Lung (tissue), 12 donors: ENCODE results near the gene MYH7. TPM values are rescaled to one million over a fixed set of nuclear protein-coding genes. Genes with fewer than 3 reads are reported as not detected.

Experiments
- ATAC-seq: fragments of 200-7000 bp; cut with Tn5 transposase; one replicate; pipeline ENCODE4 v1.9.1; 2020; ENCODE audit warnings: moderate number of reproducible peaks; ENCODE audit not compliant: insufficient read depth, low FRiP score
- DNase-seq, 3 donors: peaks; one replicate each; pipeline ENCODE4 v3.0.0-alpha.2; 2013 to 2017
- H3K27ac ChIP-seq, 2 donors: one replicate each; pipeline ENCODE4 v1.5.1; 2013; ENCODE audit warnings: mild to moderate bottlenecking in 2 of 2, moderate library complexity in 2 of 2, control low read depth in 1 of 2, inconsistent platforms in 1 of 2, low read depth in 1 of 2, low read length in 1 of 2
- H3K27me3 ChIP-seq, 3 donors: one replicate each; pipeline ENCODE4 v1.5.1; 2013; ENCODE audit warnings: low read length in 2 of 3; ENCODE audit not compliant: control insufficient read depth in 3 of 3, insufficient read depth in 3 of 3
- H3K36me3 ChIP-seq, 4 donors: one replicate each; pipeline ENCODE4 v1.5.1; 2013; ENCODE audit warnings: low read length in 4 of 4, mild to moderate bottlenecking in 1 of 4, moderate library complexity in 1 of 4; ENCODE audit not compliant: control insufficient read depth in 4 of 4, insufficient read depth in 4 of 4
- H3K4me1 ChIP-seq, 5 donors: one replicate each; pipeline ENCODE4 v1.5.1; 2013; ENCODE audit warnings: low read length in 5 of 5, mild to moderate bottlenecking in 2 of 5, moderate library complexity in 1 of 5; ENCODE audit not compliant: control insufficient read depth in 5 of 5, insufficient read depth in 5 of 5
- H3K4me3 ChIP-seq: one replicate; pipeline ENCODE4 v1.5.1; 2013; ENCODE audit warnings: mild to moderate bottlenecking, control low read depth, moderate library complexity
- H3K9ac ChIP-seq, 2 donors: one replicate each; pipeline ENCODE4 v1.5.1; 2013; ENCODE audit warnings: low read length in 2 of 2, control low read depth in 1 of 2; ENCODE audit not compliant: insufficient read depth in 1 of 2
- H3K9me3 ChIP-seq, 4 donors: one replicate each; pipeline ENCODE4 v1.5.1; 2013; ENCODE audit warnings: low read length in 3 of 4, mild to moderate bottlenecking in 1 of 4, moderate library complexity in 1 of 4; ENCODE audit not compliant: control insufficient read depth in 4 of 4, insufficient read depth in 3 of 4
- CTCF ChIP-seq: IDR thresholded peaks from 2 replicates; pipeline ENCODE4 v1.5.1; 2012; ENCODE audit warnings: mild to moderate bottlenecking; ENCODE audit errors: control extremely low read depth, extremely low read depth
- WGBS, 2 donors: extraction: QIAGEN DNeasy Blood & Tissue Kit; methylation state at CpG; one replicate each; pipeline ENCODE4 v1.1.7; 2013; 5-methylcytosine and 5-hydroxymethylcytosine counted together
- polyA plus RNA-seq, 2 donors: library from polyadenylated mRNA; stranded (reverse); fragments of 200-250 nt; gene quantifications; one replicate each; pipeline ENCODE4 v1.2.1, GENCODE V29; 2013
- total RNA-seq, 2 donors: library from RNA; depleted of rRNA in 1 of 2; stranded (reverse); fragments of >200 nt in 1 of 2; gene quantifications; one replicate each; pipeline ENCODE4 v1.2.1, GENCODE V29; 2014 to 2021
- donor health status: control.
- donor health status: control.
- donor health status: Bipolar disorder and iron deficiency.
- donor health status: healthy.
- donor health status: DM: yes; HTN: yes; CAD: no.

MYH7 gene
- total and polyA plus RNA-seq, 4 donors = 0.02 to 0.19 (median 0.09) TPM; not detected in 1

- ATAC-seq = peak; percentile 3
- H3K27me3 ChIP-seq = no peaks in the 10 kb centered on the region
- no peak for DNase-seq
- WGBS, 2 donors = 76 to 81% methylated on average over 15 of the region's 15 CpGs
- peak overlapping the region; percentile 76 to 89 for H3K27ac ChIP-seq
- TF ChIP-seq CTCF = no peak
- H3K9ac ChIP-seq = no peak overlapping the region
- H3K36me3 ChIP-seq = peaks cover 2 to 20% (median 12%) of the 10 kb centered on the region in 4 donors
- H3K4me1 ChIP-seq = peaks cover 0 to 7% (median 3%) of the 10 kb centered on the region in 5 donors
- peak overlapping the region; percentile 37 for H3K4me3 ChIP-seq
- H3K9me3 ChIP-seq = no peaks in the 10 kb centered on the region
These were observed 33.3 kb upstream of the MYH7 start for GRCh38 chr14:23468704-23469126.

GRCh38 chr14:23465261-23465660 lies 29.8 kb upstream of the MYH7 start:
- no peak for TF ChIP-seq CTCF
- Histone ChIP-seq H3K4me3 (no peak overlapping the region), H3K4me1 (peaks cover 0 to 4% (median 2%) of the 10 kb centered on the region in 5 donors), H3K27me3 (no peaks in the 10 kb centered on the region), H3K27ac (no peak overlapping the region), H3K36me3 (no peaks in the 10 kb centered on the region), H3K9ac (no peak overlapping the region), H3K9me3 (no peaks in the 10 kb centered on the region)
- 69 to 88% methylated on average over 3 of the region's 3 CpGs for WGBS, 2 donors
- no peak for DNase-seq
- ATAC-seq = no peak

- Histone ChIP-seq H3K4me3 (no peak overlapping the region), H3K9me3 (no peaks in the 10 kb centered on the region), H3K9ac (no peak overlapping the region), H3K27ac (no peak overlapping the region), H3K4me1 (no peaks in the 10 kb centered on the region), H3K27me3 (no peaks in the 10 kb centered on the region), H3K36me3 (no peaks in the 10 kb centered on the region)
- no peak for DNase-seq
- ATAC-seq = no peak
- no peak for TF ChIP-seq CTCF
These were observed 29.2 kb upstream of the MYH7 start for GRCh38 chr14:23464700-23465099.

GRCh38 chr14:23460960-23461359 lies 25.5 kb upstream of the MYH7 start:
- Histone ChIP-seq H3K9me3 (no peaks in the 10 kb centered on the region), H3K27ac (no peak overlapping the region), H3K36me3 (no peaks in the 10 kb centered on the region), H3K9ac (no peak overlapping the region), H3K27me3 (no peaks in the 10 kb centered on the region), H3K4me1 (no peaks in the 10 kb centered on the region), H3K4me3 (no peak overlapping the region)
- ATAC-seq (no peak), DNase-seq (no peak)
- no peak for TF ChIP-seq CTCF
